IPS-18a (cell line): ENCODE data around the gene CYRIA.

ENCODE experiments used
- H3K27ac ChIP-seq: one replicate; pipeline ENCODE4 v1.5.1; 2013; ENCODE audit warnings: low read length
- H3K27me3 ChIP-seq: one replicate; pipeline ENCODE4 v1.6.1; 2013; ENCODE audit warnings: mild to moderate bottlenecking, low read length; ENCODE audit not compliant: control insufficient read depth, insufficient read depth
- H3K36me3 ChIP-seq: one replicate; pipeline ENCODE4 v1.6.1; 2013; ENCODE audit warnings: low read depth, low read length; ENCODE audit not compliant: control insufficient read depth
- H3K4me1 ChIP-seq: one replicate; pipeline ENCODE4 v1.6.1; 2013; ENCODE audit warnings: low read depth, low read length; ENCODE audit not compliant: control insufficient read depth
- H3K4me3 ChIP-seq: one replicate; pipeline ENCODE4 v1.5.1; 2013; ENCODE audit warnings: low read length
- H3K9ac ChIP-seq: one replicate; pipeline ENCODE4 v1.6.1; 2013; ENCODE audit warnings: mild to moderate bottlenecking, low read length, moderate library complexity
- H3K9me3 ChIP-seq: one replicate; pipeline ENCODE4 v1.6.1; 2013; ENCODE audit warnings: low read depth, low read length; ENCODE audit not compliant: control insufficient read depth

Gene CYRIA

DNA sequence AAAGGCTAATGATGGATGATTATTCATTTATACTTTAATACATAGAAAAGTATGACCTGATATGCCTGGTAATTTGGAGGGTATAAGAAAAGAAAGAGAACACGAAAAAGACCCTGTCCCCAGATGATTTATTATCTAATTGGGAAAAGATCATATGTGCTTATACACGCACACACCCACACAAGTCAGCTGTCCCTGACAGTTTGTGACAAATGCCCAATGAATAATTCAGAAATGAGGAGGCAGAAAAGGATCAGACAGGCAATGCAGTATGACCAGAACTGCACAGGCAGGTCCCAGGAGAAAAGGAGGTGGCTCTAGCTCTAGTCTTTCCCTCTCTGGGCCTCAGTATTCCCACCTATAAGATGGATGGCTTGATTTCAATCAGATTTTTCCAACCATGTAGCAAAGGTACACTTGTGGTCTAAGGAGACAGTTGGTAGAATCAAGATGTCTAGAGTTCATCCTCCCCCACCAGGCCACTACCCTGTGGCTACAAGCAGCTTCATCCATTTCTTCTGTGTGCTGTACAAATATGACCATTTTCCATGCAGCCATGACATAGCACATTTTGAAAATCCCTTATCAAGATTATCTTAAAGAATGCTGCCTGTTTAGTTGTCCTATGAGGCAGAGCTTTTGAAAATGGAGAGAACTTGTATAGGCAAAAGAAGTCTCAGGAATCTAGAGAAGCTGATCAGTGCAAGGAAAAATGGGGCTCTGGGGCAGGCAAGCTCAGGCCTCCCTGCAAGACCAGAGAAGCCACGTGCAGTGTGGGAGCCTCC lies 19.7 kb downstream of the CYRIA start:
- Histone ChIP-seq H3K27ac (no peak overlapping the region), H3K36me3 (no peaks in the 10 kb centered on the region), H3K9me3 (no peaks in the 10 kb centered on the region), H3K27me3 (no peaks in the 10 kb centered on the region), H3K9ac (no peak overlapping the region), H3K4me1 (no peaks in the 10 kb centered on the region), H3K4me3 (no peak overlapping the region)

DNA sequence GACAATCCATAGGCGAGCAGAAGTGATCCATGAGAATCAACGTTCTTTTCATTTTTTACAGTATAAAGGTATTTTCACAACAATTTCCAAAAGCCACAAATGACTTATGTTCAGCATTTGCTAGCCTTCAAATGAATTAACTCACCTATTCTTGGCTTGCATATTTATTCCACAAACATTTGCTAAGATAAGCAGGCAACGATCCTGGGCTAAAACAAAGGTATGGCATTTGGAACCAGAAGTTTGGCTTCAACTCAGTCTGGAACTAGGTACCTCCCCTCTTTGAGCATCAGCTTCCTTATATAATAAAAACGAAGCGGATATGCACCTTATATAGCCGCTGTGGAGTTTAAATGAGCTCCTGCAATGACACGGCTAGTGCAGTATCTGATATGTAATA lies 20.5 kb downstream of the CYRIA start:
- Histone ChIP-seq H3K9me3 (no peaks in the 10 kb centered on the region), H3K4me3 (no peak overlapping the region), H3K4me1 (peaks cover 3% of the 10 kb centered on the region), H3K27ac (no peak overlapping the region), H3K9ac (no peak overlapping the region), H3K36me3 (no peaks in the 10 kb centered on the region), H3K27me3 (no peaks in the 10 kb centered on the region)

DNA sequence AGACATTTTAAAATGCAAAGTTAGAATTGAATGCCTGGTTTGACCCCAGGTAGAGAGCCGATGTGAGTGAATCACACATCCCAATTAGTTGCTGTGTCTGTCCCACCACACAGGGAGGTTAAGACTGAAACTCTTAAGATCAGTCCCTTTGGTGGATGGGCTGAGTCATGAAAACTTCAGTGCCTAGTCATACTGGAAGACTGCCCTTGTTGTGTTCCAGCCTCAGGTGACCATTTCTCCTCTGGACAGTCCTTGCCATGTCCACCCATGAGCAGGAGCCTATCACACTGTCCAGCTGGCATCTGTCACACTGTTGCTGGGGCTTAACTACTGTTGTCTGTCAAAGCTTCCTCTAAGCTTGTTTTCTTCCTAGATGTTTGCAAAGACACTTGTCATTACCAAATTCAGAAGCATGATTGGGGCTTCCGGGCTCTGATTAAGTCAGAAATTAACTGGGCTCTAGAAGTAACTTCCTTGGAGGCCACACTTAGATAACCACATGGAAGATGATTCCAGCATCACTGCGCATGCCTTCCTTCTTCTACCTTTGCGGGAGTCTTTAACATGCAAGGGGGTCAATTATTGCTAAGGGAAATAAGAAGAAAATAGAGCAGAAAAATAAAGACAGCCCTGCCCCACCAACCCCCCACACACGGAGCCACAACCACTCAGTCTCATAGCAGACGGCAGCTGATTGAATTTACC lies 21.3 kb downstream of the CYRIA start:
- Histone ChIP-seq H3K27ac (no peak overlapping the region), H3K9me3 (no peaks in the 10 kb centered on the region), H3K4me1 (peaks cover 5% of the 10 kb centered on the region), H3K9ac (no peak overlapping the region), H3K4me3 (no peak overlapping the region), H3K36me3 (no peaks in the 10 kb centered on the region), H3K27me3 (no peaks in the 10 kb centered on the region)

DNA sequence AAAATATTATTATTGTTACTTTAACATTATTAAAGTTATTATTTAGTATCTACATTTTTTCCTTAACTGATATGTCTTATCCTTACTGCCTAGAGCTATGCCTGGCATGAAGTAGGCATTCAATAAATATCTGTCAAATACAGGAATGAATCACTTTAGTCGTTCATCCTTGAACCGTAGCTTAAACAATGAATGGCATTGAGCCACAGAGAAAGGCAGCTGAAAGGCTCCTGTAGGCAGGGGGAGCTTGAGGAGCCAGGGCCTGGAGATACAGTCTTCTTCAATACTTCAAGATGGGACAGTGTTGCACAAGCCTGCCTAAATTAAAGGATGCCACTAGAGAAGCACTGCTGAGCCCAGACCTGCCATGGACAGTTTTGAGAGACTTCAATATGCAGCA lies 22.5 kb downstream of the CYRIA start:
- peaks cover 10% of the 10 kb centered on the region for H3K4me1 ChIP-seq
- no peaks in the 10 kb centered on the region for H3K9me3 ChIP-seq
- H3K9ac ChIP-seq, result no peak overlapping the region
- H3K27me3 ChIP-seq, result no peaks in the 10 kb centered on the region
- H3K36me3 ChIP-seq, result no peaks in the 10 kb centered on the region
- H3K27ac ChIP-seq, result no peak overlapping the region
- no peak overlapping the region for H3K4me3 ChIP-seq

DNA sequence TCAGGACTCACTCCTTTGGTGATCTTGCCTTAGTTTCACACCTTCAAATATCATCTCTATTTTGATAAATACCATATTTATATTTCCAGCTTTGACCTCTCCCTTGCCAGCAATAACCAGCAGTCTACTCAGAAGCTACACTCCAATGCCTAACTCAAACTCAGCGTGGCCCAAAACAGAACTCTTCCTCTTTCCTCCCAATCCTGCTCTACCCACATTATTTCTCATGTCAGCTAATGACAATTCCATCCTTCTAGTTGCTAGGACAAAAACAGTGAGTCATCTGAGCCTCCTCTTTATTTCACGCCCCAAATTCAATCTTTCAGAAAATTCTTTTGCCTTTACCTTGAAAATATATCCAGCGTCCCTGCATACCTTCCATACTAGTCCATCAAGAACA lies 23.5 kb downstream of the CYRIA start:
- Histone ChIP-seq H3K4me3 (no peak overlapping the region), H3K9me3 (no peaks in the 10 kb centered on the region), H3K27ac (no peak overlapping the region), H3K4me1 (peaks cover 10% of the 10 kb centered on the region), H3K9ac (no peak overlapping the region), H3K27me3 (no peaks in the 10 kb centered on the region), H3K36me3 (no peaks in the 10 kb centered on the region)

DNA sequence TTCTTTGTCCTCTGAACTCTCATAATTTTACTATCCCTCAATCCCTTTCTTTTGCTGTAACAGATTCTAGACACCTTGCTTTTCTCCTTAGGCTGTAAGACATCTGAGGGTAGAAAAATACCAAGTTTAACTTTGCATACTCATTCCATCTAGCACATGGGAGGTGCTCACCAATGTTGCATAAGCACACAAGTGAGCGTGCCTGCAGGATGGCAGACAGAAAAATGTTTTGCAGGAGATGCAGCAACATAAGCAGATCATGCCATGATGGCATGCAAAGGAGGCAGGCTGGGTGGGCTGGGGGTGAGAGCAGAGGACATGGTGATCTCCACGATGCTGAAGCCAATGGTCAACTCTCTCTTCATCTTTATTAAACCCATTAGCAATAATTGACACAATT lies 24.1 kb downstream of the CYRIA start:
- Histone ChIP-seq H3K36me3 (no peaks in the 10 kb centered on the region), H3K27me3 (no peaks in the 10 kb centered on the region), H3K27ac (no peak overlapping the region), H3K9me3 (no peaks in the 10 kb centered on the region), H3K9ac (no peak overlapping the region), H3K4me3 (no peak overlapping the region), H3K4me1 (peaks cover 10% of the 10 kb centered on the region)

DNA sequence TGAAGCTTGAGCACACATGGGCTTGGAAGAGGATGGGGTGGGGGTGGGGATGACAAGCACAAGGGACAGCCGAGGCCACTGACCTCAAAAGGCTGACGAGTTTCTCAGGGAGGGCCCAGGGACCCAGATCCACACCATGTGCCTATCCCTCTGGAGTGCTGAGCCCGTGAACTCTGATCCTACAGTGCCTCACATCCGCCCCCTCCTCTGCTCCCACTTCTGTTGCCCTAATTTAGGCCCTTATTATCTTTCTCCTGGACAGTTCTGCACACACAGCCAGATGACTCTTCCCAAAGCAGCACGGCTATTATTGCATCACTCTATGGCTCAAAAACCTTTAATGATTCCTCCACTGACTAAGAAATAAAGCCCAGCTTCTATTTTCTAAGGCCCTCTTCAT lies 24.8 kb downstream of the CYRIA start:
- H3K27me3 ChIP-seq, result no peaks in the 10 kb centered on the region
- H3K9ac ChIP-seq, result no peak overlapping the region
- no peaks in the 10 kb centered on the region for H3K36me3 ChIP-seq
- no peak overlapping the region for H3K27ac ChIP-seq
- no peak overlapping the region for H3K4me3 ChIP-seq
- peaks cover 10% of the 10 kb centered on the region for H3K4me1 ChIP-seq
- H3K9me3 ChIP-seq, result no peaks in the 10 kb centered on the region

DNA sequence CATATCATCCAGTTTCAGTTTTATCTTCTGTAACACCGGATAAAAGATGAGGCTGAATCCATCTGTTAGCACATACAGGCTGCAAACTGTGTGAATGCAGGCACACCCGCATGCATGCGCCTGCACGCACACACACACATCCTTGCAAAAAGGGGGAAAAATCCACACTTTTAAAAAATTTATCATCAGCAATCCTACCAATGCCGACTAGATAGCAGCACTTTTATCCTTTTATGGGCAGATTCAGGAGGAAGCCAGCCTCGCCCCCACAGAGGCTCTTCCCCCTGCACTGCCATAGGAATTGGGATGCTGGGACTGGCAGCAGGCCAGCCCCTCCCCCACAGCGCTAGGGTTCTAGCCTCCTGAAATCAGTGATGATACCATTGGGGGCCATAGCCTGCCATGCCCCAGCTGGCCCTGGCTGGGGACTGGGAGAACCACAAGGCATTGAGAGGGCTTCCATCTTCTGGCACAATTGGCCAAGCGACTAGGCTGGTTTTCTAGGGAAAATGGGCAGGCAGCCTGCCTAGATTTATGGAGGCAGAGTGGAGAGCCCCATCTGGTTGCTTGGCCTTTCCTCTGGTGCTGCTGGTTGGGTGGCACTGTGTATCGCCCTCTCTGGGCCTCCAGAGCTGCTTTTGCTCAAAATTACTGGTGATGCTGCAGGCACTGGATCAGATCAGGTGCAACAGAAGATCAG lies 25.5 kb downstream of the CYRIA start:
- Histone ChIP-seq H3K36me3 (no peaks in the 10 kb centered on the region), H3K27ac (no peak overlapping the region), H3K9me3 (no peaks in the 10 kb centered on the region), H3K9ac (no peak overlapping the region), H3K4me3 (no peak overlapping the region), H3K4me1 (peaks cover 10% of the 10 kb centered on the region), H3K27me3 (no peaks in the 10 kb centered on the region)

DNA sequence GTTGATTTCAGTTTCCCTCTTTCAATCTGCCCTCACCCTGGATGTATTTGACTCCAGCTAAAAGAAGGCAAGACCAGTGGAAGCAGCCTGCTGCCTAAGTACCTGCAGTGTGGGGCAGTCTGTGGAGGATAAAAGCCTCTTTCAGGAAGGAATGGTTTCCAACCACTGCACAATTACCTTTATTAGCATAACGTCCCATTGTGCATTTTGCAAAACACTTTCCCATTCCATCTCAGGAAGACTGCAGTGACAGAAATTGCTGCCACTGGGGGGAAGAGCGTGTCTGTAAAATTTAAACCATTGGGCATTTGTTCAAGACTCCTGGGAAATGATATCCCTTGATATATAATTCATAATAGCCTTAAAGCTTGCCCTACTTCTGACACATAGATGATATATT lies 26.2 kb downstream of the CYRIA start:
- H3K4me3 ChIP-seq, result no peak overlapping the region
- H3K4me1 ChIP-seq, result peaks cover 10% of the 10 kb centered on the region
- H3K36me3 ChIP-seq, result no peaks in the 10 kb centered on the region
- H3K27me3 ChIP-seq, result no peaks in the 10 kb centered on the region
- no peak overlapping the region for H3K27ac ChIP-seq
- no peaks in the 10 kb centered on the region for H3K9me3 ChIP-seq
- no peak overlapping the region for H3K9ac ChIP-seq

DNA sequence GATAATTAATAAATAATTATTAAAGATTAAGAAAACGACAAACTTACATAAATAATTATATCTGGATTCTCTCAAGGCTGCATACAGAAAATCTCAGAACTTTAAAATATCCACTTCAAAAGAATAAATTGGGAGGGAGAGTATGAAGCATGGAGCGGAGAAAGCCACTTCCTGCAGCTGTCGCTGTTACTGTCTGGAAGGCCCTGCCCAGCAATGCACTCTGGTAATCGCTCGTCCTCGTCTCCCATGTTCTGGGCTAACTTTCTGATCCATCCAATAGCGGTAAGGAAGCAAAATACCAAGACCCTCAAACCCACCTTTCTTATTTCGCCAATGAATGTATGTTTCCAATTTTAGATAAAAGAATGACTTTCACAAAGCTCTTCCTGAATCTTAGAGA lies 26.7 kb downstream of the CYRIA start:
- Histone ChIP-seq H3K27me3 (no peaks in the 10 kb centered on the region), H3K4me3 (no peak overlapping the region), H3K27ac (no peak overlapping the region), H3K4me1 (peaks cover 10% of the 10 kb centered on the region), H3K36me3 (no peaks in the 10 kb centered on the region), H3K9me3 (no peaks in the 10 kb centered on the region), H3K9ac (no peak overlapping the region)

DNA sequence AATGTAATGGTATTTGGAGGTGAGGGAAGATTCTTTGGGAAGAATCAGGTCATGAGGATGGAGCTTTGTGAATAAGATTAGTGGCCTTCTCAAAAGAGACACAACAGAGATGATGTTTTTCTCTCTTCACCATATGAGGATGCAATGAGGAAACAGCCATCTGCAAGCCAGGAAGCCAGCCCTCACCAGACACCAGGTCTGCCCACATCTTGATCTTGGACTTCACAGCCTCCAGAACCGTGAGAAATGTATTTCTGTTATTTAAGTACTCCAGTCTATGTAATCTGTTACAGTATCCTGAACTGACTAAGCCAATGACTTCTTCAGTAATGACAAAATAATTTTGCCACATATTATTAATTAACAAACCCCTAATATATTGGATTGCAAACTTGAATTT lies 28.3 kb downstream of the CYRIA start:
- Histone ChIP-seq H3K36me3 (no peaks in the 10 kb centered on the region), H3K4me1 (peaks cover 17% of the 10 kb centered on the region)

More for the DNA sequence above, 28.3 kb downstream of the CYRIA start:
- Histone ChIP-seq H3K27me3 (no peaks in the 10 kb centered on the region), H3K27ac (no peak overlapping the region), H3K9ac (no peak overlapping the region), H3K9me3 (no peaks in the 10 kb centered on the region), H3K4me3 (no peak overlapping the region)
